Smooth muscle cell (in vitro differentiated cells): ENCODE measurements around the gene TGFBR1. TPM values are rescaled to one million over a fixed set of nuclear protein-coding genes. Genes with fewer than 3 reads are reported as not detected.

Experiments used
- DNase-seq: peaks from one replicate; lab custom pipeline; 2025; ENCODE audit not compliant: unreplicated experiment; lab: John Stamatoyannopoulos, UW
- H2AFZ ChIP-seq: fragments of 200-600 bp; sonication (generic); 2 replicates; pipeline ENCODE4 v1.6.0; 2016; ENCODE audit warnings: antibody characterized with exemption, low read depth, mild to moderate bottlenecking
- H3F3A ChIP-seq: fragments of 200-600 bp; sonication (generic); 2 replicates; pipeline ENCODE4 v1.6.0; 2017; ENCODE audit warnings: antibody characterized with exemption, low read depth
- H3K27ac ChIP-seq: fragments of 200-600 bp; sonication (generic); 2 replicates; pipeline ENCODE4 v1.5.1; 2016; ENCODE audit warnings: low read depth, mild to moderate bottlenecking
- H3K27me3 ChIP-seq: fragments of 200-600 bp; sonication (generic); 2 replicates; pipeline ENCODE4 v1.6.1; 2016; ENCODE audit warnings: low read depth, mild to moderate bottlenecking
- H3K36me3 ChIP-seq: fragments of 200-600 bp; sonication (generic); 2 replicates; pipeline ENCODE4 v1.5.1; 2016; ENCODE audit warnings: low read depth
- H3K4me1 ChIP-seq: fragments of 200-600 bp; sonication (generic); 2 replicates; pipeline ENCODE4 v1.5.1; 2016; ENCODE audit warnings: low read depth
- H3K4me2 ChIP-seq: fragments of 200-600 bp; sonication (generic); 2 replicates; pipeline ENCODE4 v1.6.0; 2016; ENCODE audit warnings: mild to moderate bottlenecking
- H3K4me3 ChIP-seq: fragments of 200-600 bp; sonication (generic); 2 replicates; pipeline ENCODE4 v1.5.1; 2016; ENCODE audit warnings: mild to moderate bottlenecking
- H3K79me2 ChIP-seq: fragments of 200-600 bp; sonication (generic); 2 replicates; pipeline ENCODE4 v1.6.0; 2016; ENCODE audit warnings: low read depth, mild to moderate bottlenecking
- H3K9ac ChIP-seq: fragments of 200-600 bp; sonication (generic); 2 replicates; pipeline ENCODE4 v1.6.0; 2016; ENCODE audit warnings: low read depth
- H3K9me3 ChIP-seq: fragments of 200-600 bp; sonication (generic); replicated peaks from 2 replicates; pipeline ENCODE4 v1.5.1; 2016; ENCODE audit warnings: low read depth
- H4K20me1 ChIP-seq: fragments of 200-600 bp; sonication (generic); 2 replicates; pipeline ENCODE4 v1.6.0; 2016; ENCODE audit warnings: low read depth
- CTCF ChIP-seq: fragments of 200-600 bp; sonication (generic); IDR thresholded peaks from 2 replicates; pipeline ENCODE4 v1.5.1; 2017; ENCODE audit warnings: borderline replicate concordance, mild to moderate bottlenecking, antibody characterized with exemption; ENCODE audit not compliant: insufficient read depth, poor library complexity, severe bottlenecking
- WGBS: methylation state at CpG from one replicate; pipeline ENCODE4 v1.1.7; 2016; ENCODE audit warnings: low lambda C conversion rate; 5-methylcytosine and 5-hydroxymethylcytosine counted together
- polyA plus RNA-seq: library from polyadenylated mRNA; unstranded; fragments of >200 nt; fragmentation: Nextera tagmentation; extraction: Ambion mirVana; gene quantifications from 2 replicates; pipeline ENCODE4 v1.2.1, GENCODE V29; 2016
- total RNA-seq: library from RNA; depleted of rRNA; stranded (reverse); fragments of >200 nt; gene quantifications from 2 replicates; pipeline ENCODE4 v1.2.3, GENCODE V29; 2014

TGFBR1 gene
- total and polyA plus RNA-seq, 2 experiments from 2014 or later: 87.8 to 240 TPM

GRCh38 chr9:99076483-99077171 lies 28.3 kb upstream of the TGFBR1 start:
- no peak for TF ChIP-seq CTCF
- WGBS: 59% methylated on average over 6 of the region's 6 CpGs
- H4K20me1 ChIP-seq: no peaks in the 10 kb centered on the region
- peak overlapping the region; percentile 83 for H3K27ac ChIP-seq
- H3K4me1 ChIP-seq: no peaks in the 10 kb centered on the region
- no peak overlapping the region for H3K4me3 ChIP-seq
- H3K4me2 ChIP-seq: no peak overlapping the region
- no peaks in the 10 kb centered on the region for H3K79me2 ChIP-seq
- no peak overlapping the region for H3K9ac ChIP-seq
- no peaks in the 10 kb centered on the region for H3K36me3 ChIP-seq
- DNase-seq: no peak
- H3F3A ChIP-seq: peaks cover 17% of the 10 kb centered on the region
- no peaks in the 10 kb centered on the region for H3K27me3 ChIP-seq
- no peaks in the 10 kb centered on the region for H3K9me3 ChIP-seq
- no peak overlapping the region for H2AFZ ChIP-seq

GRCh38 chr9:99078717-99079116 lies 26.2 kb upstream of the TGFBR1 start:
- no peak for DNase-seq
- no peak overlapping the region for H3K4me2 ChIP-seq
- no peaks in the 10 kb centered on the region for H3K9me3 ChIP-seq
- H3K4me1 ChIP-seq: no peaks in the 10 kb centered on the region
- peaks cover 8% of the 10 kb centered on the region for H3F3A ChIP-seq
- H3K4me3 ChIP-seq: no peak overlapping the region
- H4K20me1 ChIP-seq: no peaks in the 10 kb centered on the region
- WGBS: 82% methylated on average over 2 of the region's 2 CpGs
- no peak for TF ChIP-seq CTCF
- H3K9ac ChIP-seq: no peak overlapping the region
- no peak overlapping the region for H2AFZ ChIP-seq
- no peaks in the 10 kb centered on the region for H3K27me3 ChIP-seq
- H3K79me2 ChIP-seq: no peaks in the 10 kb centered on the region
- H3K36me3 ChIP-seq: no peaks in the 10 kb centered on the region
- H3K27ac ChIP-seq: no peak overlapping the region

- WGBS: 96% methylated on average over 3 of the region's 3 CpGs
- Histone ChIP-seq H3K4me1 (no peaks in the 10 kb centered on the region), H3K27ac (no peak overlapping the region), H3K79me2 (no peaks in the 10 kb centered on the region), H3K4me2 (no peak overlapping the region), H3K27me3 (no peaks in the 10 kb centered on the region), H3K36me3 (no peaks in the 10 kb centered on the region), H2AFZ (no peak overlapping the region), H3K9ac (no peak overlapping the region), H3F3A (peaks cover 2% of the 10 kb centered on the region), H4K20me1 (no peaks in the 10 kb centered on the region), H3K4me3 (no peak overlapping the region), H3K9me3 (no peaks in the 10 kb centered on the region)
- TF ChIP-seq CTCF: no peak
- DNase-seq: no peak
Measured at GRCh38 chr9:99079542-99079941, 25.4 kb upstream of the TGFBR1 start.

GRCh38 chr9:99083051-99083450 lies 21.9 kb upstream of the TGFBR1 start:
- Histone ChIP-seq H3K4me1 (no peaks in the 10 kb centered on the region), H3K9me3 (no peaks in the 10 kb centered on the region), H3F3A (peaks cover 6% of the 10 kb centered on the region), H4K20me1 (no peaks in the 10 kb centered on the region), H3K9ac (no peak overlapping the region), H3K79me2 (no peaks in the 10 kb centered on the region), H3K27me3 (no peaks in the 10 kb centered on the region), H3K27ac (no peak overlapping the region), H3K4me2 (no peak overlapping the region), H3K36me3 (no peaks in the 10 kb centered on the region), H2AFZ (no peak overlapping the region), H3K4me3 (no peak overlapping the region)
- WGBS: 88% methylated on average over 6 of the region's 6 CpGs
- no peak for TF ChIP-seq CTCF
- no peak for DNase-seq
